Glomerular endothelial cell (primary cell): Measurements from ENCODE around the gene PEX10. TPM values are rescaled to one million over a fixed set of nuclear protein-coding genes. Genes with fewer than 3 reads are reported as not detected.
"Not testable (repeated sequence)": the region's sequence is repeated elsewhere in the genome, so short reads cannot be mapped to it uniquely, and the experiment has no call there.

Source experiments
- DNase-seq: peaks from one replicate; pipeline ENCODE4 v3.0.0-alpha.2; 2011; ENCODE audit warnings: low read depth, low spot score; ENCODE audit errors: extremely low read depth
- total RNA-seq: library from RNA; depleted of rRNA; stranded (reverse); fragments of >200 nt; gene quantifications from 2 replicates; pipeline ENCODE4 v1.2.3, GENCODE V29; 2015

PEX10 gene
- total RNA-seq, result 26.0 and 31.9 TPM in 2 replicates

- DNase-seq, result peak; percentile 20
Measured at GRCh38 chr1:2412395-2412772, at the start of gene PEX10. TSS of gene PEX10 (minus strand) at chr1:2412564. CDS start at chr1:2412502, 62 bp downstream.

GRCh38 chr1:2460996-2461751 lies 48.8 kb upstream of the PEX10 start:
- no peak for DNase-seq

- DNase-seq, result no peak
Measured at GRCh38 chr1:2460203-2460602, 47.8 kb upstream of the PEX10 start.

- DNase-seq, result no peak
Measured at GRCh38 chr1:2459757-2460156, 47.4 kb upstream of the PEX10 start.

GRCh38 chr1:2459102-2459753 lies 46.9 kb upstream of the PEX10 start:
- DNase-seq, result not testable (repeated sequence)

- no peak for DNase-seq
Measured at GRCh38 chr1:2458687-2459086, 46.3 kb upstream of the PEX10 start.

- DNase-seq, result no peak
Measured at GRCh38 chr1:2457444-2457843, 45.1 kb upstream of the PEX10 start.

- DNase-seq, result no peak
Measured at GRCh38 chr1:2455757-2456156, 43.4 kb upstream of the PEX10 start.

GRCh38 chr1:2454227-2454626 lies 41.9 kb upstream of the PEX10 start:
- no peak for DNase-seq

GRCh38 chr1:2452932-2453315 lies 40.6 kb upstream of the PEX10 start:
- DNase-seq, result no peak

- DNase-seq, result no peak
Measured at GRCh38 chr1:2452201-2452931, 40.0 kb upstream of the PEX10 start.

GRCh38 chr1:2451741-2452140 lies 39.4 kb upstream of the PEX10 start:
- peak; percentile 23 for DNase-seq

- no peak for DNase-seq
Measured at GRCh38 chr1:2449636-2450454, 37.5 kb upstream of the PEX10 start.

GRCh38 chr1:2448098-2448445 lies 35.7 kb upstream of the PEX10 start:
- no peak for DNase-seq

GRCh38 chr1:2447276-2448097 lies 35.1 kb upstream of the PEX10 start:
- DNase-seq, result no peak

- DNase-seq, result no peak
Measured at GRCh38 chr1:2446861-2447260, 34.5 kb upstream of the PEX10 start.

GRCh38 chr1:2446394-2446793 lies 34.0 kb upstream of the PEX10 start:
- DNase-seq, result no peak

- DNase-seq, result no peak
Measured at GRCh38 chr1:2445823-2446215, 33.5 kb upstream of the PEX10 start.

GRCh38 chr1:2445162-2445822 lies 32.9 kb upstream of the PEX10 start:
- DNase-seq, result no peak

- no peak for DNase-seq
Measured at GRCh38 chr1:2444138-2444591, 31.8 kb upstream of the PEX10 start.
